Measurements from ENCODE around the gene SYT3.

SYT3 gene, protein sequence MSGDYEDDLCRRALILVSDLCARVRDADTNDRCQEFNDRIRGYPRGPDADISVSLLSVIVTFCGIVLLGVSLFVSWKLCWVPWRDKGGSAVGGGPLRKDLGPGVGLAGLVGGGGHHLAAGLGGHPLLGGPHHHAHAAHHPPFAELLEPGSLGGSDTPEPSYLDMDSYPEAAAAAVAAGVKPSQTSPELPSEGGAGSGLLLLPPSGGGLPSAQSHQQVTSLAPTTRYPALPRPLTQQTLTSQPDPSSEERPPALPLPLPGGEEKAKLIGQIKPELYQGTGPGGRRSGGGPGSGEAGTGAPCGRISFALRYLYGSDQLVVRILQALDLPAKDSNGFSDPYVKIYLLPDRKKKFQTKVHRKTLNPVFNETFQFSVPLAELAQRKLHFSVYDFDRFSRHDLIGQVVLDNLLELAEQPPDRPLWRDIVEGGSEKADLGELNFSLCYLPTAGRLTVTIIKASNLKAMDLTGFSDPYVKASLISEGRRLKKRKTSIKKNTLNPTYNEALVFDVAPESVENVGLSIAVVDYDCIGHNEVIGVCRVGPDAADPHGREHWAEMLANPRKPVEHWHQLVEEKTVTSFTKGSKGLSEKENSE

GRCh38 chr19:50639121-50640112 lies at the start of gene SYT3:
TSS of gene SYT3 (minus strand) at chr19:50639881. CDS start at chr19:50637411, 2,470 bp downstream.
- H3K4me3 ChIP-seq (ENCODE audit: low read depth, low read length), result peak within 1 kb of the TSS; percentile 71
- no peak within 1 kb of the TSS for H3K9ac ChIP-seq (ENCODE audit: low read depth, low read length)
- peaks cover 52% of the 10 kb centered on the region for H3K27me3 ChIP-seq (ENCODE audit: control insufficient read depth, insufficient read depth, low read length)
- H3K36me3 ChIP-seq (ENCODE audit: control insufficient read depth, insufficient read depth, low read length), result no peaks in the 10 kb centered on the region
- no peaks in the 10 kb centered on the region for H3K9me3 ChIP-seq (ENCODE audit: control insufficient read depth, insufficient read depth, low read length)
- H3K4me1 ChIP-seq (ENCODE audit: control insufficient read depth, insufficient read depth, low read length), result no peaks in the 10 kb centered on the region

DNA sequence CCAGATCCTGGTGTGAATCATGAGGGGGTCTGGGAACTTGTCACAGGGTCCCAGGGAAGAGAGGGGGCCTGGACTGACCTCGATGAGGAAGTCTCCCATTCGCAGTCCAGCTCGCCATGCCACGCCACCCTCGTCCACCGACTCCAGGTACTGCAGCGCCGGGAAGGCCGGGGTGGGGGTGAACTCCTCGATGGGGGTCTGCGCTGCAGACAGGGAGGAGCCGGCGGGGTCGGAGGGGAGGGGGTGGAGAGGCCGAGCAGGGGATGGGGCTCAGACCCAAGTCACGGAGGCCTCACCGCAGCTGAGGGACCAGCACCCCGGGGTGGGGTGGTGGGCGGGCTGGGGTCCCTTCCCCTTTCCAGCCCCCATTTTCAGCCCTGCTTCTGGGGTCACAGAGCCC lies 49.1 kb upstream of the SYT3 start:
- Histone ChIP-seq H3K4me3 (ENCODE audit: low read depth, low read length) (no peak overlapping the region), H3K27me3 (ENCODE audit: control insufficient read depth, insufficient read depth, low read length) (peaks cover 91% of the 10 kb centered on the region)

GRCh38 chr19:50686310-50687032 lies 46.8 kb upstream of the SYT3 start:
- no peaks in the 10 kb centered on the region for H3K9me3 ChIP-seq (ENCODE audit: control insufficient read depth, insufficient read depth, low read length)
- no peaks in the 10 kb centered on the region for H3K36me3 ChIP-seq (ENCODE audit: control insufficient read depth, insufficient read depth, low read length)
- no peak overlapping the region for H3K9ac ChIP-seq (ENCODE audit: low read depth, low read length)
- H3K4me1 ChIP-seq (ENCODE audit: control insufficient read depth, insufficient read depth, low read length), result no peaks in the 10 kb centered on the region
- H3K27me3 ChIP-seq (ENCODE audit: control insufficient read depth, insufficient read depth, low read length), result peaks cover 83% of the 10 kb centered on the region
- H3K4me3 ChIP-seq (ENCODE audit: low read depth, low read length), result peak overlapping the region; percentile 33

More for the DNA sequence above, 49.1 kb upstream of the SYT3 start:
- Histone ChIP-seq H3K9ac (ENCODE audit: low read depth, low read length) (no peak overlapping the region), H3K4me1 (ENCODE audit: control insufficient read depth, insufficient read depth, low read length) (peaks cover 3% of the 10 kb centered on the region), H3K9me3 (ENCODE audit: control insufficient read depth, insufficient read depth, low read length) (no peaks in the 10 kb centered on the region), H3K36me3 (ENCODE audit: control insufficient read depth, insufficient read depth, low read length) (no peaks in the 10 kb centered on the region)

- no peaks in the 10 kb centered on the region for H3K9me3 ChIP-seq (ENCODE audit: control insufficient read depth, insufficient read depth, low read length)
- peak overlapping the region; percentile 1 for H3K4me3 ChIP-seq (ENCODE audit: low read depth, low read length)
- H3K4me1 ChIP-seq (ENCODE audit: control insufficient read depth, insufficient read depth, low read length), result peaks cover 13% of the 10 kb centered on the region
- no peak overlapping the region for H3K9ac ChIP-seq (ENCODE audit: low read depth, low read length)
- no peaks in the 10 kb centered on the region for H3K36me3 ChIP-seq (ENCODE audit: control insufficient read depth, insufficient read depth, low read length)
- H3K27me3 ChIP-seq (ENCODE audit: control insufficient read depth, insufficient read depth, low read length), result peaks cover 56% of the 10 kb centered on the region
Measured at GRCh38 chr19:50679177-50680125, 39.8 kb upstream of the SYT3 start.

GRCh38 chr19:50678323-50678722 lies 38.6 kb upstream of the SYT3 start:
- Histone ChIP-seq H3K4me1 (ENCODE audit: control insufficient read depth, insufficient read depth, low read length) (peaks cover 20% of the 10 kb centered on the region), H3K4me3 (ENCODE audit: low read depth, low read length) (no peak overlapping the region), H3K9ac (ENCODE audit: low read depth, low read length) (no peak overlapping the region), H3K9me3 (ENCODE audit: control insufficient read depth, insufficient read depth, low read length) (no peaks in the 10 kb centered on the region), H3K36me3 (ENCODE audit: control insufficient read depth, insufficient read depth, low read length) (no peaks in the 10 kb centered on the region), H3K27me3 (ENCODE audit: control insufficient read depth, insufficient read depth, low read length) (peaks cover 51% of the 10 kb centered on the region)

GRCh38 chr19:50677636-50678035 lies 38.0 kb upstream of the SYT3 start:
- H3K9ac ChIP-seq (ENCODE audit: low read depth, low read length), result no peak overlapping the region
- peaks cover 21% of the 10 kb centered on the region for H3K4me1 ChIP-seq (ENCODE audit: control insufficient read depth, insufficient read depth, low read length)
- H3K27me3 ChIP-seq (ENCODE audit: control insufficient read depth, insufficient read depth, low read length), result peaks cover 55% of the 10 kb centered on the region
- H3K4me3 ChIP-seq (ENCODE audit: low read depth, low read length), result peak overlapping the region; percentile 8
- H3K36me3 ChIP-seq (ENCODE audit: control insufficient read depth, insufficient read depth, low read length), result no peaks in the 10 kb centered on the region
- H3K9me3 ChIP-seq (ENCODE audit: control insufficient read depth, insufficient read depth, low read length), result no peaks in the 10 kb centered on the region

GRCh38 chr19:50676625-50677197 lies 37.0 kb upstream of the SYT3 start:
- H3K4me1 ChIP-seq (ENCODE audit: control insufficient read depth, insufficient read depth, low read length), result peaks cover 21% of the 10 kb centered on the region
- H3K9me3 ChIP-seq (ENCODE audit: control insufficient read depth, insufficient read depth, low read length), result no peaks in the 10 kb centered on the region
- no peak overlapping the region for H3K9ac ChIP-seq (ENCODE audit: low read depth, low read length)
- H3K27me3 ChIP-seq (ENCODE audit: control insufficient read depth, insufficient read depth, low read length), result peaks cover 59% of the 10 kb centered on the region
- H3K36me3 ChIP-seq (ENCODE audit: control insufficient read depth, insufficient read depth, low read length), result no peaks in the 10 kb centered on the region
- H3K4me3 ChIP-seq (ENCODE audit: low read depth, low read length), result no peak overlapping the region

DNA sequence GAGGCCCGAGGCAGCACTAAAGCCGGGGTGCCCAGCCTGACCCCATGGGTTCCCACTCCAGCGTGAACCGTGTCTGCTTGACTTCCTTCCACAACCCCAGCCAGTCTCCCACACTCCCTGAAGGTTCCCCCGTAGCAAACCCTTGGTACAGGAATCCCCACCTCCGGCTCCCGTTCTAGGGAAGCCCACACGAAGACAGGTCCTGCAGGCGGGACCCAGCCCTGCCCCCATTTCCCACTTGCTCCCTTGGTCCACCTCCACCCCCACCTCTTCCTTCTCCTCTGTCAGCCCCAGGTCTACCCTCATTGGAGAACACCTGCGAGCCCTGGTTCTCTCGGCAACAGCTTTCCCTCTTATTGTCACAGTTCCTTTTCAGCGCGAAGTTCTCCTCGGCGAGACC lies 33.4 kb upstream of the SYT3 start:
- H3K4me3 ChIP-seq (ENCODE audit: low read depth, low read length), result no peak overlapping the region
- peaks cover 19% of the 10 kb centered on the region for H3K4me1 ChIP-seq (ENCODE audit: control insufficient read depth, insufficient read depth, low read length)
- H3K27me3 ChIP-seq (ENCODE audit: control insufficient read depth, insufficient read depth, low read length), result peaks cover 54% of the 10 kb centered on the region
- H3K9me3 ChIP-seq (ENCODE audit: control insufficient read depth, insufficient read depth, low read length), result no peaks in the 10 kb centered on the region
- no peaks in the 10 kb centered on the region for H3K36me3 ChIP-seq (ENCODE audit: control insufficient read depth, insufficient read depth, low read length)
- H3K9ac ChIP-seq (ENCODE audit: low read depth, low read length), result no peak overlapping the region

GRCh38 chr19:50670102-50670380 lies 30.4 kb upstream of the SYT3 start:
- Histone ChIP-seq H3K4me1 (ENCODE audit: control insufficient read depth, insufficient read depth, low read length) (peaks cover 8% of the 10 kb centered on the region), H3K36me3 (ENCODE audit: control insufficient read depth, insufficient read depth, low read length) (no peaks in the 10 kb centered on the region), H3K9me3 (ENCODE audit: control insufficient read depth, insufficient read depth, low read length) (no peaks in the 10 kb centered on the region), H3K9ac (ENCODE audit: low read depth, low read length) (no peak overlapping the region), H3K4me3 (ENCODE audit: low read depth, low read length) (no peak overlapping the region), H3K27me3 (ENCODE audit: control insufficient read depth, insufficient read depth, low read length) (peaks cover 58% of the 10 kb centered on the region)

DNA sequence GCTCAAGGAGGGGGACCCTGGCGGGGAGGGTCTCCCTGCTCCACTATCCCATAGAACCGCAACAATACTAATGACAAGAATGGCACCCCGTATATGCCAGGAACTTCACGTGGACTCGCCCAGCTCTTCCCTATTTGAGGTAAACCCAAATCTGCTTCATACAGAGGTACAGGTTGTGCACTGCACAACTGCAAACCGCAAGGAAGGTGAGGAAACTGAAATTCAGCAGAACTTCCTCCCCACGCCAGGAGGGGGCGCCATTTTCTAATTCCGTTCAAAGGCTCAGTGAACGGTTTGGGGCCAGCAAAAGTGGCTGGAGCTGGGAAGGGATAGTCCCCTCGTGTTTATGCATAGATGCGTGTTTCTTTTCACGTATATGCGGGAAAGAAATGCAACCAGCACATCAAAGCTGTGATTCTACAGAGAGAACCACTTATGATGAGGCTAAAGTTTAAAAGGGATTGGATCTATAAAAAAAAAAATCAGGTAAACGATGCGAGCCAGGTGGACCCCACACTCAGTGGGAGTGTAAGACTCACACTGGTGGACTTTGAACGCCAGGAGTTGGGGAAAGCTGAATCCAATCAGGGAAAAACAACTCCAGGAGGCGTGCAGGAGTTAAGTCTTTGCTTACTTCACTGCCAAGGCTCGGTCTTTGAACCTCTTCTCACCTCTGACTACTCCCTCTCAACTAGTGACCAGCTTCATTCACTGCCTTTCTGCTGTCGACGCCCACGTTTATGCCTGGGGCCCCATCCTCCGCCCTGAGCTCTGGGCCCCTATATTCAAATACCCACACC lies 29.8 kb upstream of the SYT3 start:
- Histone ChIP-seq H3K4me1 (ENCODE audit: control insufficient read depth, insufficient read depth, low read length) (peaks cover 8% of the 10 kb centered on the region), H3K9ac (ENCODE audit: low read depth, low read length) (no peak overlapping the region), H3K9me3 (ENCODE audit: control insufficient read depth, insufficient read depth, low read length) (no peaks in the 10 kb centered on the region), H3K36me3 (ENCODE audit: control insufficient read depth, insufficient read depth, low read length) (no peaks in the 10 kb centered on the region), H3K27me3 (ENCODE audit: control insufficient read depth, insufficient read depth, low read length) (peaks cover 58% of the 10 kb centered on the region), H3K4me3 (ENCODE audit: low read depth, low read length) (no peak overlapping the region)

All from iPS-15b (cell line).